ENCODE results near the gene C20orf202. TPM values are rescaled to one million over a fixed set of nuclear protein-coding genes. Genes with fewer than 3 reads are reported as not detected.

C20orf202 gene
- polyA plus RNA-seq, 3 donors = 0.12 TPM; not detected in 2

GRCh38 chr20:1206366-1207148 lies 3.3 kb downstream of the C20orf202 start:
- no peak overlapping the region for H2AFZ ChIP-seq (ENCODE audit: insufficient read depth, low read depth, low read length, poor library complexity, severe bottlenecking)
- Mint-ChIP-seq H3K4me1 (peaks cover 5% of the 10 kb centered on the region), H3K27me3 (ENCODE audit: low read depth in 3 of 3) (peaks cover 1 to 8% (median 2%) of the 10 kb centered on the region in 3 donors), H3K9me3 (no peaks in the 10 kb centered on the region), H3K27ac (no peak overlapping the region), H3K36me3 (no peaks in the 10 kb centered on the region), H3K4me3 (no peak overlapping the region)
- intact Hi-C loops (cut with micrococcal nuclease) = no loop called here
- TF ChIP-seq CTCF (IDR thresholded peaks at IDR 0.05) = no peak
- no peak for DNase-seq
- no peak overlapping the region for H3K9ac ChIP-seq (ENCODE audit: insufficient read depth, low read length, poor library complexity, severe bottlenecking)
- no peaks in the 10 kb centered on the region for H4K20me1 ChIP-seq (ENCODE audit: insufficient read depth, low read length)
- WGBS (ENCODE audit: insufficient coverage) = 95% methylated on average over 15 of the region's 19 CpGs
- H3K4me3 ChIP-seq (replicated peaks in 1 of 3; ENCODE audit: low read depth in 2 of 3, low read length in 3 of 3) = no peak overlapping the region
- H3K4me1 ChIP-seq (ENCODE audit: control insufficient read depth in 1 of 2, insufficient read depth in 2 of 2, low read length in 2 of 2) = no peaks in the 10 kb centered on the region
- no peaks in the 10 kb centered on the region for H3K36me3 ChIP-seq (replicated peaks in 1 of 2; ENCODE audit: control insufficient read depth in 1 of 2, insufficient read depth in 2 of 2, low read length in 2 of 2)
- H3K9me3 ChIP-seq (replicated peaks in 1 of 2; ENCODE audit: control insufficient read depth in 1 of 2, insufficient read depth in 1 of 2, low read length in 2 of 2) = no peaks in the 10 kb centered on the region
- H3K27me3 ChIP-seq (ENCODE audit: control insufficient read depth in 2 of 2, insufficient read depth in 2 of 2, low read length in 2 of 2) = no peaks in the 10 kb centered on the region
- no peak overlapping the region for H3K4me2 ChIP-seq (replicated peaks; ENCODE audit: extremely low read depth, low read length, poor library complexity, severe bottlenecking)
- no peak overlapping the region for H3K27ac ChIP-seq (ENCODE audit: low read depth in 1 of 2, low read length in 2 of 2)
- H3K79me2 ChIP-seq (ENCODE audit: insufficient read depth, low read length) = no peaks in the 10 kb centered on the region

GRCh38 chr20:1207293-1207878 lies 4.1 kb downstream of the C20orf202 start:
- Mint-ChIP-seq H3K4me3 (no peak overlapping the region), H3K27me3 (ENCODE audit: low read depth in 3 of 3) (peaks cover 2 to 11% (median 3%) of the 10 kb centered on the region in 3 donors), H3K9me3 (no peaks in the 10 kb centered on the region), H3K4me1 (peaks cover 5% of the 10 kb centered on the region), H3K27ac (no peak overlapping the region), H3K36me3 (no peaks in the 10 kb centered on the region)
- no peaks in the 10 kb centered on the region for H3K36me3 ChIP-seq (replicated peaks in 1 of 2; ENCODE audit: control insufficient read depth in 1 of 2, insufficient read depth in 2 of 2, low read length in 2 of 2)
- no peak overlapping the region for H3K4me2 ChIP-seq (replicated peaks; ENCODE audit: extremely low read depth, low read length, poor library complexity, severe bottlenecking)
- H3K4me1 ChIP-seq (ENCODE audit: control insufficient read depth in 1 of 2, insufficient read depth in 2 of 2, low read length in 2 of 2) = no peaks in the 10 kb centered on the region
- no peak for TF ChIP-seq CTCF (IDR thresholded peaks at IDR 0.05)
- H3K27me3 ChIP-seq (ENCODE audit: control insufficient read depth in 2 of 2, insufficient read depth in 2 of 2, low read length in 2 of 2) = no peaks in the 10 kb centered on the region
- 83% methylated on average over 1 of the region's 3 CpGs for WGBS (ENCODE audit: insufficient coverage)
- no peak overlapping the region for H3K27ac ChIP-seq (ENCODE audit: low read depth in 1 of 2, low read length in 2 of 2)
- H3K9me3 ChIP-seq (replicated peaks in 1 of 2; ENCODE audit: control insufficient read depth in 1 of 2, insufficient read depth in 1 of 2, low read length in 2 of 2) = no peaks in the 10 kb centered on the region
- H3K4me3 ChIP-seq (replicated peaks in 1 of 3; ENCODE audit: low read depth in 2 of 3, low read length in 3 of 3) = no peak overlapping the region
- H4K20me1 ChIP-seq (ENCODE audit: insufficient read depth, low read length) = no peaks in the 10 kb centered on the region
- H3K79me2 ChIP-seq (ENCODE audit: insufficient read depth, low read length) = no peaks in the 10 kb centered on the region
- no peak overlapping the region for H3K9ac ChIP-seq (ENCODE audit: insufficient read depth, low read length, poor library complexity, severe bottlenecking)
- intact Hi-C loops (cut with micrococcal nuclease) = no loop called here
- no peak overlapping the region for H2AFZ ChIP-seq (ENCODE audit: insufficient read depth, low read depth, low read length, poor library complexity, severe bottlenecking)
- no peak for DNase-seq
